Right lobe of liver (tissue), 4 donors: ENCODE data around the gene TEX261.

Source experiments
- CTCF ChIP-seq, 4 donors: fragments of 200-600 bp in 3 of 4; fragments of 450-650 bp in 1 of 4; IDR thresholded peaks; one replicate each; pipeline versions ENCODE4 v1.5.1 to v1.8.0; 2016 to 2022; ENCODE audit warnings: antibody characterized with exemption in 4 of 4, mild to moderate bottlenecking in 2 of 4
- POLR2A ChIP-seq: fragments of 450-650 bp; IDR thresholded peaks from one replicate; pipeline ENCODE4 v1.6.1; 2017; ENCODE audit warnings: antibody characterized with exemption, mild to moderate bottlenecking
- donor health status: DM: no; HTN: no; CAD: no.
- donor health status: DM: no; HTN: no; CAD: no.
- donor health status: DM: no; HTN: yes; CAD: no.

GRCh38 chr2:70956141-70956540 lies 38.5 kb downstream of the TEX261 start:
- TF ChIP-seq CTCF (IDR thresholded peaks at IDR 0.05) (no peak), POLR2A (no peak)
